Activated T-helper 17 cell treated with anti-CD3 and anti-CD28 coated beads, Interleukin-2, amount 50 U/mL, for 72 hours (primary cell): Measurements from ENCODE around the gene ZNF260. TPM values are rescaled to one million over a fixed set of nuclear protein-coding genes. Genes with fewer than 3 reads are reported as not detected.

Source experiments
- total RNA-seq, 2 donors: library from RNA; stranded (reverse); gene quantifications; one replicate each; pipeline ENCODE4 v1.2.3, GENCODE V29; 2022

ZNF260 gene
- total RNA-seq, 2 donors from 2014 or later = 3.5 to 6.1 TPM

Other genes with a start within 250 kb of the ZNF260 start
- gene ZFP14, start 149.1 kb downstream of the ZNF260 start, total RNA-seq = 1 to 10 TPM; 1.8 to 2.0 TPM
- 1 to 10 TPM; 3.8 to 7.4 TPM for gene ZFP82, start 109.6 kb downstream of the ZNF260 start, total RNA-seq
- 1 to 10 TPM; 4.0 to 5.6 TPM for gene ZNF566, start 38.7 kb downstream of the ZNF260 start, total RNA-seq
- gene ZNF529, start 45.0 kb upstream of the ZNF260 start, total RNA-seq = 10 to 100 TPM in 1 of 2 donors, 1 to 10 TPM in 1; 9.2 to 18.1 TPM
- gene ZNF382, start 77.0 kb upstream of the ZNF260 start, total RNA-seq = 10 to 100 TPM in 1 of 2 donors, 1 to 10 TPM in 1; 9.7 to 12.3 TPM
- 1 to 10 TPM; 3.2 to 7.4 TPM for gene ZNF461, start 138.6 kb upstream of the ZNF260 start, total RNA-seq
- gene ZNF567, start 159.3 kb upstream of the ZNF260 start, total RNA-seq = 1 to 10 TPM; 4.3 to 8.6 TPM
- 10 to 100 TPM in 1 of 2 donors, 1 to 10 TPM in 1; 4.7 to 13.9 TPM for gene ZNF850, start 244.5 kb upstream of the ZNF260 start, total RNA-seq